SH-SY5Y (cell line): ENCODE data around the gene KHSRP.

Source experiments
- GATA2 ChIP-seq: IDR thresholded peaks from 2 replicates; pipeline ENCODE4 v1.6.1; 2011; ENCODE audit warnings: mild to moderate bottlenecking, low read depth, low read length
- GATA3 ChIP-seq: IDR thresholded peaks from 2 replicates; pipeline ENCODE4 v1.6.1; 2011; ENCODE audit warnings: low read depth, mild to moderate bottlenecking, low read length, moderate library complexity

DNA sequence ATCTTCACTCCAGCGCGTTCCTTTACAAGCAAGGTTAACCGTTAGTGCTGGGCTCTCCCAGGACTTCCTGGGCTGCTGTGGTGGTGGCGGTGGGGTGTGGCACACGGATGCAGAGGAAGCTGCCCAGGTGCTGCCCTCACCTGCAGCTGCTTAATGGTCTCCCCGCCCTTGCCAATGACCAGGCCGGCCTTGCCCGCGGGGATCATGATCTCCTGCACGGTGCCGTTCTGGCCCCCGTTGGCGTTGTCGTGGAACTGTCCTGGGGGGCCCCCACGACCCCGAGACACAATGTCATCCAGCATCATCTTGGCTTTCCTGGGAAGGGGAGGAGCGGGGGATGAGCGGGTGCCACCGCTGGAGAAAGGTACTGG, 6.1 kb downstream of the KHSRP start:
- TF ChIP-seq GATA3, result no peak
- no peak for TF ChIP-seq GATA2
